Colonic mucosa (tissue), 4 donors: ENCODE results near the gene LRRC51. TPM values are rescaled to one million over a fixed set of nuclear protein-coding genes. Genes with fewer than 3 reads are reported as not detected.
"Not testable (repeated sequence)": the region's sequence is repeated elsewhere in the genome, so short reads cannot be mapped to it uniquely, and the experiment has no call there.

ENCODE experiments used
- DNase-seq: peaks from one replicate; pipeline ENCODE4 v3.0.0-alpha.2; 2020
- H3K27ac ChIP-seq: fragments of 200-600 bp; one replicate; pipeline ENCODE4 v1.8.0; 2021
- H3K27me3 ChIP-seq: fragments of 200-600 bp; one replicate; pipeline ENCODE4 v1.8.0; 2021
- H3K36me3 ChIP-seq: fragments of 200-600 bp; one replicate; pipeline ENCODE4 v1.8.0; 2021
- H3K4me1 ChIP-seq: fragments of 200-600 bp; one replicate; pipeline ENCODE4 v1.8.0; 2021; ENCODE audit warnings: mild to moderate bottlenecking
- H3K4me3 ChIP-seq: fragments of 200-600 bp; one replicate; pipeline ENCODE4 v1.8.0; 2021
- H3K9ac ChIP-seq, 2 donors: one replicate each; pipeline ENCODE4 v1.7.0; 2013; ENCODE audit warnings: control low read depth in 2 of 2, low read depth in 2 of 2, low read length in 2 of 2
- H3K9me3 ChIP-seq: fragments of 200-600 bp; one replicate; pipeline ENCODE4 v1.8.0; 2021
- CTCF ChIP-seq: fragments of 200-600 bp; IDR thresholded peaks from one replicate; pipeline ENCODE4 v1.8.0; 2022; ENCODE audit warnings: antibody characterized with exemption, mild to moderate bottlenecking
- intact Hi-C: fragments of 100-400 bp; cut with DNase I; formaldehyde crosslinking; loops from one replicate; pipeline ENCODE4 v1.14.1; 2022
- microRNA-seq: library from miRNA; unstranded; fragments of <30 nt; microRNA quantifications from one replicate; pipeline ENCODE4, GENCODE V29; 2019
- total RNA-seq, 2 donors: library from RNA; stranded (reverse); fragmentation: NEBNext Ultra II Directional in 1 of 2; extraction: Animal tissue kit (Norgen Biotek cat#: 25700) in 1 of 2; gene quantifications; one replicate each; pipeline ENCODE4 v1.2.1, GENCODE V29; 2021
- donor health status: healthy.
- donor health status: DM: no; HTN: no; CAD: no.
- donor health status: DM: no; HTN: no; CAD: no.

The LRRC51 gene
- total RNA-seq, 2 donors from 2014 or later, result 6.2 to 10.9 TPM

DNA sequence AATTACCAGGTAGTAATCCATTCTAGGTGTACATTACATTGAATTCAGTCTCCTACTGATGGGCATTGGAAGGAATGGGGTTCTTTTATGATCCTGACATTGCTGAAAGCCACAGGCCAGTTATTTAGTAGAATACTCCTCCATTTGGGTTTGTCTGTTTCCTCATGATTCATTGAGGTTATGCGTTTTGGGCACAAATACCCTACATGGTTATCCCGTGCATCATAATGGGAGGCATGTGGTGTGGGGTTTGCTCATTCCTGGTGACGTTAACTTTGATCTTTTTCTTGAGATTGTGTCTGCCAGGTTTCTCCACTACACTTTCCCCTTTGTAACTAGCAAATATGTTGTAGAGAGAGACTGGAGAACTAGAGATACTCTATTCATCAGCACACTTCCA is 60.4 kb downstream of the LRRC51 start:
- no peak for DNase-seq
- H3K4me3 ChIP-seq, result no peak overlapping the region
- no peak for TF ChIP-seq CTCF
- H3K27ac ChIP-seq, result no peak overlapping the region
- H3K4me1 ChIP-seq, result no peaks in the 10 kb centered on the region
- intact Hi-C loops, result loop anchor here (5.0 kb wide), 1 partner anchor 41 kb away; no protein-coding TSS in a partner anchor
- no peaks in the 10 kb centered on the region for H3K36me3 ChIP-seq
- no peaks in the 10 kb centered on the region for H3K9me3 ChIP-seq
- no peak overlapping the region for H3K9ac ChIP-seq
- H3K27me3 ChIP-seq, result no peaks in the 10 kb centered on the region

DNA sequence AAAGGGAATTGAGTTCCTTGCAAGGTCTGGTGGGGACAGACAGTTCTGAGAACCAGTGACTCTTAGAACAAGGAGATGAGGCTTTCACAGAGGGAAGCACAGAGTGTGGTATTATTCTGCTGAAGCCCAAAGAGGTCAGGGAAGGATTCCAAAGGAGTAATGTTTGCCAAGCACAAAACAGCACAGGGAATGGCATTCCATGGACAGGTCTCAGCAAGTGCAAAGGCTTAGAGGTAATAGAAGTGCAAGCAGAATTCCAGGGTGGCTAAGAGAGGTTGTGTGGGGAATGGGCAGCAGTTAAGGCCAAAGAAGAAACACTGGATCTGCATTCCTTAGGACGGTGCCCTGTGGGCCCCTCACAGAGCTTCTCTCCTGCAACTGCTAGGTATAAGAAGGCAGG is 61.4 kb downstream of the LRRC51 start:
- not testable (repeated sequence) for H3K9ac ChIP-seq, H3K27me3 ChIP-seq, DNase-seq, H3K9me3 ChIP-seq, H3K36me3 ChIP-seq, H3K4me3 ChIP-seq, H3K27ac ChIP-seq, H3K4me1 ChIP-seq
- intact Hi-C loops, result loop anchor here (5.0 kb wide), 1 partner anchor 40 kb away; no protein-coding TSS in a partner anchor

GRCh38 chr11:72142543-72142942 is 61.9 kb downstream of the LRRC51 start:
- not testable (repeated sequence) for DNase-seq, H3K9me3 ChIP-seq, H3K4me1 ChIP-seq, H3K4me3 ChIP-seq, H3K9ac ChIP-seq, H3K27ac ChIP-seq, H3K27me3 ChIP-seq, H3K36me3 ChIP-seq
- intact Hi-C loops, result loop anchor here (5.0 kb wide), 1 partner anchor 40 kb away; no protein-coding TSS in a partner anchor

- Histone ChIP-seq H3K9ac (no peak overlapping the region), H3K4me1 (no peaks in the 10 kb centered on the region), H3K4me3 (no peak overlapping the region), H3K27ac (no peak overlapping the region), H3K36me3 (no peaks in the 10 kb centered on the region), H3K9me3 (no peaks in the 10 kb centered on the region), H3K27me3 (no peaks in the 10 kb centered on the region)
- no peak for TF ChIP-seq CTCF
- DNase-seq, result no peak
- intact Hi-C loops, result loop anchor here (5.0 kb wide), 1 partner anchor 37 kb away; no protein-coding TSS in a partner anchor
These were observed 64.3 kb downstream of the LRRC51 start for GRCh38 chr11:72144807-72145565.

Small RNAs within 50 kb of the gene (microRNA-seq; reads per million reads assigned to microRNA genes)
- not detected for gene MIR3165

Other genes starting within 250 kb of the LRRC51 start
- not detected for gene DEFB108B, start 247.7 kb upstream of the LRRC51 start, total RNA-seq
- not detected for gene DEFB131B, start 202.4 kb upstream of the LRRC51 start, total RNA-seq
- 10 to 100 TPM in 1 of 2 donors, 1 to 10 TPM in 1; 7.9 to 13.3 TPM for gene XNDC1N, start 152.3 kb upstream of the LRRC51 start, total RNA-seq
- gene RNF121, start 151.8 kb upstream of the LRRC51 start, total RNA-seq, result 10 to 100 TPM; 28.6 to 43.0 TPM
- 1 to 10 TPM; 5.6 to 9.0 TPM for gene IL18BP, start 81.9 kb upstream of the LRRC51 start, total RNA-seq
- 100 to 1,000 TPM; 154 to 158 TPM for gene NUMA1, start 308 bp upstream of the LRRC51 start, total RNA-seq
- gene LAMTOR1, start 22.4 kb downstream of the LRRC51 start, total RNA-seq, result 10 to 100 TPM; 84.9 to 93.4 TPM
- not detected for gene TOMT, start 25.1 kb downstream of the LRRC51 start, total RNA-seq
- gene ANAPC15, start 31.8 kb downstream of the LRRC51 start, total RNA-seq, result 10 to 100 TPM; 45.1 to 70.1 TPM
- gene FOLR3, start 54.9 kb downstream of the LRRC51 start, total RNA-seq, result not detected
- under 1 TPM in 1 of 2 donors, not detected in 1; 0.59 TPM for gene FOLR1, start 111.3 kb downstream of the LRRC51 start, total RNA-seq
- gene FOLR2, start 135.9 kb downstream of the LRRC51 start, total RNA-seq, result 10 to 100 TPM in 1 of 2 donors, 1 to 10 TPM in 1; 4.5 to 15.4 TPM
- gene INPPL1, start 143.9 kb downstream of the LRRC51 start, total RNA-seq, result 100 to 1,000 TPM; 120 to 166 TPM
- gene PHOX2A, start 163.3 kb downstream of the LRRC51 start, total RNA-seq, result under 1 TPM; 0.27 to 0.37 TPM